Esophagus (tissue), 2 donors: ENCODE data around the gene DCST2. TPM values are rescaled to one million over a fixed set of nuclear protein-coding genes. Genes with fewer than 3 reads are reported as not detected.

ENCODE experiments used
- H3K27ac ChIP-seq, 2 donors: one replicate each; pipeline ENCODE4 v1.5.1; 2013; ENCODE audit warnings: low read depth in 2 of 2, mild to moderate bottlenecking in 2 of 2, inconsistent platforms in 1 of 2, low read length in 1 of 2, moderate library complexity in 1 of 2
- H3K27me3 ChIP-seq, 2 donors: one replicate each; pipeline ENCODE4 v1.6.1; 2013; ENCODE audit warnings: low read length in 2 of 2, control low read depth in 1 of 2, mild to moderate bottlenecking in 1 of 2; ENCODE audit not compliant: insufficient read depth in 2 of 2, control insufficient read depth in 1 of 2
- H3K36me3 ChIP-seq, 2 donors: one replicate each; pipeline ENCODE4 v1.6.1; 2013; ENCODE audit warnings: low read length in 1 of 2; ENCODE audit not compliant: control insufficient read depth in 2 of 2, insufficient read depth in 2 of 2
- H3K4me1 ChIP-seq, 2 donors: one replicate each; pipeline ENCODE4 v1.6.1; 2013; ENCODE audit warnings: low read length in 1 of 2; ENCODE audit not compliant: control insufficient read depth in 2 of 2, insufficient read depth in 2 of 2
- H3K4me3 ChIP-seq, 2 donors: one replicate each; pipeline ENCODE4 v1.5.1; 2013; ENCODE audit warnings: low read length in 2 of 2, mild to moderate bottlenecking in 2 of 2, low read depth in 1 of 2, moderate library complexity in 1 of 2
- H3K9me3 ChIP-seq, 2 donors: one replicate each; pipeline ENCODE4 v1.6.1; 2013; ENCODE audit warnings: mild to moderate bottlenecking in 2 of 2, low read depth in 1 of 2, low read length in 1 of 2, moderate library complexity in 1 of 2; ENCODE audit not compliant: control insufficient read depth in 2 of 2, insufficient read depth in 1 of 2
- WGBS, 2 donors: extraction: QIAGEN DNeasy Blood & Tissue Kit; methylation state at CpG; one replicate each; pipeline ENCODE4 v1.1.7; 2013; 5-methylcytosine and 5-hydroxymethylcytosine counted together
- polyA plus RNA-seq, 2 donors: library from polyadenylated mRNA; stranded (reverse); fragments of 200-250 nt; gene quantifications; one replicate each; pipeline ENCODE4 v1.2.3, GENCODE V29; 2013
- donor health status: healthy with polysubstance abuse.
- donor health status: Bipolar disorder and iron deficiency.

Gene DCST2
- polyA plus RNA-seq, 2 donors: 1.7 to 10.1 TPM

DNA sequence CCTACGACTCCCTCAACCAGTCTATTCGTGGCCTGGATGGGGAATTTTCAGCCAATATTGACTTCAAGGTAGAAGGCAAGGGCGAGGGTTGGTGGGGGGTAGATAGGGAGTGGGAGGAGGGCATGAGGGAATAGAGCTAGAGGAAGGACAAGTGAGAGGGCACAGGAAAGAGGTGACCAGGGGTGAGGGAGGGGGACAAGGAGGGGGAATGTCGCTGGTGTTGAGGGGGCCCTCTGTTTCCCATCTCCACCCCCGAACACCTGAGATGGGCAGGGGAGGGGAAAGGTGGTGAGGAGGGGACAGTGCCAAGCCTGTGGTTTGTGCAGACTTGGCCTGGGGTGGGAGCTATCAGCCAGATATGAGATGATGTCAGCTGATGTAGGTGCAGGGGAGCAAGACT, 9.2 kb upstream of the DCST2 start:
- no peaks in the 10 kb centered on the region for H3K27me3 ChIP-seq
- no peak overlapping the region for H3K27ac ChIP-seq
- peaks cover 3 to 21% of the 10 kb centered on the region in 2 donors for H3K4me1 ChIP-seq
- no peaks in the 10 kb centered on the region for H3K36me3 ChIP-seq
- WGBS, 2 donors: 70 to 85% methylated on average over 4 to 5 of the region's 5 CpGs
- H3K9me3 ChIP-seq: no peaks in the 10 kb centered on the region
- no peak overlapping the region for H3K4me3 ChIP-seq

- no peaks in the 10 kb centered on the region for H3K36me3 ChIP-seq
- H3K9me3 ChIP-seq: no peaks in the 10 kb centered on the region
- peaks cover 3 to 30% of the 10 kb centered on the region in 2 donors for H3K4me1 ChIP-seq
- H3K27me3 ChIP-seq: no peaks in the 10 kb centered on the region
- no peak overlapping the region for H3K27ac ChIP-seq
- 91 to 93% methylated on average over 14 of the region's 14 CpGs for WGBS, 2 donors
- H3K4me3 ChIP-seq: no peak overlapping the region
Measured at GRCh38 chr1:155040358-155041093, 6.9 kb upstream of the DCST2 start.

DNA sequence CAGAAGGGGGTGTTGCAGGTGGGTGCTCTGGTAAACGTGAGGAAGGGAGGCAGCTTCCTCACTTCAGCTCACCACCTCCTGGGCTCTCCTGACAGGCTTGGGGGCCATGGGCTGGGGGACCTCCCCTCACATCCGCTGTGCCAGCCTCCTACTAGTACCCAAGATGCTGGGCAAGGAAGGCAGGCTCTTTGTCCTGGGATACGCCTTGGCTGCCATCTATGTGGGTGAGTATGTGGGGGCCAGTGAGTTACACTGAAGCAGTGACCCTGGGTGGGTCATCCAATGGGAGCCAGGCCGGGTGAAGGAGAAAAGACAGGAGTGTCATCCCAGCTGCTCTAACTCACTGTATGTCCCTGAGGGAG, 5.7 kb upstream of the DCST2 start:
- WGBS, 2 donors: 69 to 78% methylated on average over 4 of the region's 4 CpGs
- Histone ChIP-seq H3K9me3 (no peaks in the 10 kb centered on the region), H3K36me3 (no peaks in the 10 kb centered on the region), H3K27me3 (no peaks in the 10 kb centered on the region), H3K27ac (peak overlapping the region; percentile 88 to 97), H3K4me1 (peaks cover 3 to 26% of the 10 kb centered on the region in 2 donors), H3K4me3 (no peak overlapping the region)

DNA sequence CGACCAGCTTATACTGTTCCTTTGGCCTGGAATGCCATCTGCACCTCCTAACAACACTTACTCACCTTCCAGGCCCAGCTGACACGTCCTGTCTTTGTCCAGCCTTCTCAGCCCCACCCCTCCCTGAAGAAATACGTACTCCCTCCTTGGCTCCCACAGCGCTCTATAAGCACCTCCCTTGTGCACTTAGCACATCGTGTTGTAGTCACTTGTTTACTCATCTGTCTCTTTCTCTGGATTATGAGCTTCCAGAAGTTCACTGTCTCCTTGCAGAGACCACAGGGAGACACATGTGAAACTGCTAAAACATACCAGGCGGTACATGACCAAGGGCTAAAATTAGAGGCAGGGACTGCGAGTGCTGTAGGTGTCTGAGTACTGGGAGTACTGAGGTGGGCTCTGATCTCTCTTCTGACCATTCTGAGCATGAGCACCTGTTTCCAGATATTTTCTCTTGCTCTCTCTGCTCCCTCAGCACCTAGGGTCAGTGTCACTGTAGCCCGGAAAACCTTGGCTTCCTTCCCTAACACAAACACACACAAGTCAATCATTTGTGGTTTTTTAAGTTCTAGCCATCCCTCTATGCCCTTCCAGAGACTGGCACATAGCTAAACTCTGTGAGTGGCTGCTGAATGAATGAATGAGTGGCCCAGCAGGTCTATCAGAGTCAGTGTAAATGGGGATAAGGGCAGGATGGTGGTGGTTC, 5.2 kb upstream of the DCST2 start:
- WGBS, 2 donors: 24 to 36% methylated on average over 8 of the region's 8 CpGs
- Histone ChIP-seq H3K27me3 (no peaks in the 10 kb centered on the region), H3K36me3 (no peaks in the 10 kb centered on the region), H3K27ac (peak overlapping the region; percentile 91 to 97), H3K9me3 (no peaks in the 10 kb centered on the region), H3K4me3 (no peak overlapping the region), H3K4me1 (peaks cover 3 to 29% of the 10 kb centered on the region in 2 donors)

DNA sequence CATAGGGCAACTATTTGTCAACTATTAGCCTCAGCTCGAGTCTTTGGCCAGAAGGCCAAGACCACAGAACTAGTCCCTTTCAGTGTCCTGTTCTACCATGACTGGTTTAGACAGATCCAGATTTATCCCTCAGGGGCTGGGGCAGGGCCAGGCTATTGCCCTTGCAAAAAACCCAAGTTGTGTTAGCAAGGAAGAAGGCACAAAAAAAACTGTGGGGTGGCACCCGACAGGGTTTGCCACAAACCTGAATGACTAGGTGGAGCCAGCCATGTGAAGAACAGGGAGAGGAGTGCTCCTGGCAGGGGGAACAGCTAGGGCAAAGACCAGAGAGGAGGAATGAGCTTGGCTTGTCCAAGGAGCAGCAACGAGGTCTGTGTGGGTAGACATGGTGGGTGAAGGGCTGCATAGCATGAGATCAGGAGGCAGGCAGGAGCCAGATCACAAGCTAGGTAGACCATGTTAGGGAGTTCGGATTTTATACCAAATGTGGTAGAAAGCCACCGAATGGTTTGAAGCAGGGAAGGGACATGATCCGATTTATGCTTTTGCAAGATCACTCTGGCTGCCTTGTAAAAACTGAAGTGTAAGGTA, 4.4 kb upstream of the DCST2 start:
- Histone ChIP-seq H3K4me3 (no peak overlapping the region), H3K9me3 (no peaks in the 10 kb centered on the region), H3K27me3 (no peaks in the 10 kb centered on the region), H3K4me1 (peaks cover 3 to 31% of the 10 kb centered on the region in 2 donors), H3K36me3 (no peaks in the 10 kb centered on the region), H3K27ac (peak overlapping the region; percentile 91 to 97)
- WGBS, 2 donors: 54 to 74% methylated on average over 6 of the region's 6 CpGs

GRCh38 chr1:155037043-155037442, 3.5 kb upstream of the DCST2 start:
- peak overlapping the region; percentile 91 to 97 for H3K27ac ChIP-seq
- H3K9me3 ChIP-seq: no peaks in the 10 kb centered on the region
- peaks cover 3 to 31% of the 10 kb centered on the region in 2 donors for H3K4me1 ChIP-seq
- no peaks in the 10 kb centered on the region for H3K27me3 ChIP-seq
- WGBS, 2 donors: 84 to 85% methylated on average over 3 of the region's 3 CpGs
- H3K36me3 ChIP-seq: no peaks in the 10 kb centered on the region
- H3K4me3 ChIP-seq: no peak overlapping the region

DNA sequence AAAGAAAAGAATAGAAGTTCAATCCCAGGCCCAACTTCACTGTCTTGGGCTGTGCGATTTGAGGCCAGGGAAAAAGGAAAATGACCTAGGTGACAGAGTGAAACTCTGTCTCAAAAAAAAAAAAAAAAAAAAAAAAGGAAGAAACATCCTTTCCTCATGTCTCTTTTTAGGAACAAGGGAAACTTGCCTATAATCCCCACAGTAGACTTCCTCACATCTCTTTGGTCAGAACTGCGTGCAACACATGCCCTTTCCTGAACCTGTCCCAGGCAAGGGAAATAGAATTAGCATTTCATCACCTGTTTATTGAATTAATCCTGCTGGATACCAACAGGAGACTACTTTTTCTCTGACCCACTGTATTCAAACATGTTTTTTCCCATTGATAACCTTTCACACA, 2.4 kb upstream of the DCST2 start:
- peaks cover 3 to 31% of the 10 kb centered on the region in 2 donors for H3K4me1 ChIP-seq
- H3K27ac ChIP-seq: no peak overlapping the region
- 74 to 83% methylated on average over 2 of the region's 2 CpGs for WGBS, 2 donors
- no peaks in the 10 kb centered on the region for H3K27me3 ChIP-seq
- H3K36me3 ChIP-seq: no peaks in the 10 kb centered on the region
- H3K4me3 ChIP-seq: no peak overlapping the region
- H3K9me3 ChIP-seq: no peaks in the 10 kb centered on the region

DNA sequence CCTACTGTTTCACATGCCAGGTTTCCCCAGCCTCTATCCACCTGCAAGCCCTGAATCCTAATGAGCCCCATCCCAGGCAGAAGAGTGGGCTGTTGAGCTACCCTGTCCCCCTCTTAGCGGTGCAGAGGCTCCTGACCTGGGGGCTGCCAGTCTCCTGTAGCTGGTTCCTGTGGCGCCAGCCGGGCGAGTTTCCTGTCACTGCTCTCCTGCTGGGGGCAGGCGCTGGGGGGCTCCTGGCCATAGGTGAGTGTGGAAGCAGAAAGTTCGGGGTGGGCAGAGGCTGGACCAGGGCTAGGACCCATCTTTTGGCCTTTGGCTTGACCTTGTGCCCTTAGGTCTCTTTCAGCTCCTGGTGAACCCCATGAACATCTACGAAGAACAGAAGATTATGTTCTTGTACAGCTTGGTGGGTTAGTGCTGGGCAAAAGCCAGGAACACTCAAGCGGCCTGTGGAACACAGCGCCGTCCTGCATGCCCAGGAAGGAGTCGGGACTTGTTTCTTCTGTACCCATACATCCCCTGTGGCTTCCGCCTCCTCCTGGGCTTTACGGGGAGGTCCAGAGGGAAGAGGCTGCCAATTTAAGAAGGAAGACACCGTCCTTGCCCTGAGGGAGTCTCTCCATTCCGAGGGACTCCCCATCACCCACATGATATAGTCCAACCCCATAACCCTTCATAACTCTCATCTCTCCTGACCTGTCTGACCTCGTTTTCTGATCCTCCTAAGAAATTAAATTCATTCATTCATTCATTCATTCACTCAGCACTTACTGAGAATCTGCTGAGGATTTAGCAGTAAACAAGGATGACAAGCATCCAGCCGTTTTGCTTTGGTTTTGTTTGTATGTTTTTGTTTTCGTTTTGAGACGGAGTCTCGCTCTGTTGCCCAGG, 982 bp upstream of the DCST2 start:
- H3K27me3 ChIP-seq: no peaks in the 10 kb centered on the region
- H3K27ac ChIP-seq: no peak overlapping the region
- H3K9me3 ChIP-seq: no peaks in the 10 kb centered on the region
- no peak overlapping the region for H3K4me3 ChIP-seq
- WGBS, 2 donors: 65 to 73% methylated on average over 20 of the region's 20 CpGs
- H3K4me1 ChIP-seq: peaks cover 3 to 31% of the 10 kb centered on the region in 2 donors
- no peaks in the 10 kb centered on the region for H3K36me3 ChIP-seq

DNA sequence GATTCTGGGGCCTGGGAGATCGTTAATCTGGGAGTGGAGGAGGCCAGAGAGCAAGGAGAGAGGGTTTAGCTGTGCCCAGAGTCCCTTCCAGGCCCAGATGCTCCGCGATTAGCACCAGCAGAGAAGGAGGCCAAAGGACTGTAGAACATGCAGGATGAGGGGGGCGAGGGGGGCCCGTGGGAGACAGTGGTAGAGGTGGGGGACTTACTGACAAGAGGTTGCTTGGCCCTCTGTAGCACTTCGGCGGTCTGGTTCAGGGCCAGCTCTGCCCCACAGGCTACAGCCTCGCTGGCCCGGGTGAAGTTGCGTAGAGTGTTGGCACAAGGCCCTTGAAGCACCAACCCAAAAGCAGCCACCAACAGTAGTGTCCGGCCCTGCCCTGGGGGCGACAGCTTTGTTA, 695 bp downstream of the DCST2 start:
- Histone ChIP-seq H3K27ac (no peak overlapping the region), H3K36me3 (no peaks in the 10 kb centered on the region), H3K9me3 (no peaks in the 10 kb centered on the region), H3K27me3 (no peaks in the 10 kb centered on the region), H3K4me1 (peaks cover 0 to 19% of the 10 kb centered on the region in 2 donors), H3K4me3 (no peak overlapping the region)
- 85 to 86% methylated on average over 12 of the region's 12 CpGs for WGBS, 2 donors
